Activated naive CD4-positive, alpha-beta T cell (primary cell): ENCODE measurements around the gene GPR83.
"Not testable (repeated sequence)": the region's sequence is repeated elsewhere in the genome, so short reads cannot be mapped to it uniquely, and the experiment has no call there.

Experiments used
- DNase-seq, 4 experiments: peaks; one replicate each; lab custom pipeline; 2025; lab: John Stamatoyannopoulos, UW

Gene GPR83

DNA sequence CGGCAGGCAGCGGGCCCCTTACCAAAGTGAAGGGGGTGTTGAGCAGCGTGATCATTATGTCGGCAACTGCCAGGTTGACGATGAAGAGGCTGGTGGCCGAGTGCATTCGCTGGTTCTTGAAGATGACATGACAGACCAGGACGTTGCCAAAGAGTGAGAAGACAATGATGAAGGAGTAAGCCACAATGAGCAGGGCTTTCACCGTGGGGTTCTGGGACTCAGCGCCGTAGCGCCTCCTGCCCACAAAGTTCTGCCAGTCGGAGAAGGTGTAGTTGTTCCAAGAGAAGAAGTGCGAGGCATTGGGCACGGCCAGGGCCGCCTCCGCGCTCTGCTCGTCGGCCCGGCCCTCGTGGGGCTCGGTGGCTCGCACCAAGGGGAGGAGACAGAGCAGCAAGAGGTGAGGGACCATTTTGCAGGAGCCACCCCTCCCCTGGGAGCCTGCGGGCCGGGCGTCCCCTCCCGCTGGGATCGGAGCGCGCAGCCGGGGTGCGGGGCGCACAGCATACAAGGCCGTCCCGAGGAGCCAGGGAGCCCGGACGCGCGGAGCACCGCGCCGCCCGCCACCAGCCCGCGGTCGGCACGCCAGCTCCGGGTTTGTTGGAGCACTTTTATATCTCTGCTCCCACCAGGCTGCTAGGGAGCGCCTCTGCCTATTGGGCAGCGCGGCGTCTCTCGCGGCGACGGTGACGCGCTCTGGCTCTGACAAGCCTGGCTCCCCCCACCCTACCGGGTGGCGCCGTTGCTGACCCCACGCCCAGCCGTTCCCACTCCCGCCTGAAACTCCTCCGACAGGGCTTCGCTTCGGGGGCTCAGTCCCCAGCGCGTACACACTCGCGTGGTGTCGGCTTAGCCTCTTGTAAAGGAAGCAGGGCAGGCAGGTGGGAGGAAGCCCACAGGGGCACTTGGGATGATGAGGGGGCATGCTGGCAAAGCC is at the start of gene GPR83:
GPR83 (minus strand) TSS at position 581 of the 934 bp plus-strand sequence; CDS start at position 409, 172 bp downstream.
- no peak for DNase-seq

DNA sequence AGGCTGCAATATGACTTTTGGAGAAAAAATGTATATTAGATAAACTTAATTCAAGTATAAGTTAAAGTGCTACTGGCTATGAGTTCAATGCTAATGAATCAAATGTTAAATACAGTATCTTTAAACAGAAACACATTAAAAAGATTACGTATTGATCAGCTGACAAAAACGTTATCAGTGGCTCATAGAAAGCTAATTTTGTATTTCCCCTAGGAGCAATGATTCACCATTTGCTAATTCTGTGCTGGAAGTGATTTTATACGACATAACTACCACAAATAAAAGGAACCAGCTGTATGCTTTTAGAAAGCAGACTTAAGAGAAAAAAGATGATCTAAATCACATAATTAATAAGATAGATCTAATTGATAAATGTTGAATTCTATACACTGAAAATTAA is 48.8 kb upstream of the GPR83 start:
- no peak for DNase-seq

GRCh38 chr11:94449437-94449836 is 48.2 kb upstream of the GPR83 start:
- no peak for DNase-seq

DNA sequence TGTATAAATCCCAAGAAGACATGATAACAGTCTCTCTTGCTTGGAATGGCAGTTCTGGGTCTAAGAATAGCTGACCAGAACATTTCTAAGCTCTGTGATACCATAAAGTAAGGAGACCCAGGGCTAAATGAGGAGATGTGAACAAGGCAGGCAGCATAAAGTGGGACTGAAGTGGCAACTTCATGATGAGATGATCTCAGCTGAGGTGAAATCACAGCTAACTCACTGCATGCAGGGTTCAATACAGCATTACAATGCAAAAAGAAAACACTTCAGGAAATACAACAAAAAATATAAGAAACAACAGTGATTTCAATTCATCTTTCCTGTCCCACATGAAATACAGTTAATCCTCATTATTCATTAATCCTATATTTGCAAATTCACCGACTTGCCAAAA is 47.8 kb upstream of the GPR83 start:
- no peak for DNase-seq

DNA sequence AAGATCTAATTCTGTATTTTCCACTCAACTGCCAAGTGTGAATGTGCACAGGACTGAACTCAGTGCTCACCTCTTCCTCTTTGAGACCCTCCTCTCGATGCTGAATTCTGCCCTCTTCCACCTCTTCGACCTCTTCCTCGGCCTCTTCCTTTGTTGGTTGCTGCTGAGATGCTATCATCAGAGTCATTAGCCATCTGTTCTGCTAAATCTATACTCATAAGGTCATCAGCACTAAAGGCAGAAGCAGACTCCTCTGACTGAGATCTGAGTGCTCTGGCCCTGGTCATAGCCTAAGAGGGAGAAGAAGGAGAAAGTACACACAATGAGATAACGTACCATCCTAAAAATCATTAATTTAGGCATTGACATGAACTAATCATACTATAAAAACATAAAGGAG is 45.9 kb upstream of the GPR83 start:
- no peak for DNase-seq

DNA sequence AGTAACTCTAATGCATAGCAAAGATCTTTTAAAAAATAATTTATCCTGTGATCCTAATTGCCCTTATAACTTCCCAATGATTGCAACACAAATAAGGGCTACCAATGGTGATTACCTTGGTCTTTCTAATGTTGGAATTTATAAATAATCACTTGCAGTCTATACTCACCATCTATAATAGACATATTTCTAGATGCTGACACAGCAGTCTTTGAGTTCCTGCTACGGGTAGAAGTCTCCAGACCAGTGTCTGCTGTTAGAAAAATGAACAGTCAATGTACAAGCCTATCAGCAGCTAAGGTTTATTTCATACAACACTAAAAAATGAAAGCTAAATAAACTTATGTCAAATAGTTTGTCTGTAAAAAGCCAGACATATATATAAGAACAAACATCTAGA is 44.4 kb upstream of the GPR83 start:
- DNase-seq, result no peak

DNA sequence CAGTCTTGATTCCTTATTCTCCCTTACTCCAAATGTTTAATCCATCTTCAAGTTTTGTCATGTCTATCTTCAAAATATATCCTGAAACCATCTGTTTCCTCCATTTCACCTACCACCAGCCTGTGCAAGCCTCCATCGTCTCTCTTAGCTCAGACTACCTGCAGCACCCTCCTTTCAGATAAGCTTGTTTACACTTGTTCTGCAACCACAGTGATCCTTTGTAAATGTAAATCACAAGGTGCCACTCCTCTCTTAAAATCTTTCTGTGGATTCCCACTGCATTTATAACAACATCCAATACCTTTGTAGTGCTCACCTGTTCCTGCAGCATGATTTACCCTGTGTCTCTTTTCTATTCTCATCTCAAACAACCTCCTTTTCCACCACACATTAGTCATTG is 31.8 kb upstream of the GPR83 start:
- no peak for DNase-seq

GRCh38 chr11:94424662-94425061 is 23.4 kb upstream of the GPR83 start:
- DNase-seq, result no peak

DNA sequence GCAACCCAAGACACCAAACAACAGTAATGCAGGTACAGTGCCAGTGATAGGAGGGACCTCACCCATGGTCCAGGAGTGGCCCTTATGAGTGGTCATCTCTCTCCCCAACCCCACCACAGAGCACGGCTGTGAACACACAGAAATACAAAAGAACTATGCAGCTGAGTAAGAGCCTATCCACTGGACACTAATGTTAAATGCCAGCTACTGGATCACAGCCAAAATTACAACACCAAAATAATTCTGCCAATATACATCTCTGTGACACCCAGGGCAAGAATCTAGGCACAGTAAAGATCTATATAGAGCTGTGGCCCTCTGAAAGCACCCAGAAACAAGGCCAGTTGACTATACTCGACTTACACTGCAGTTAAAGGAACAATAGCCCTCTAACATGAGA is 22.8 kb upstream of the GPR83 start:
- no peak for DNase-seq

DNA sequence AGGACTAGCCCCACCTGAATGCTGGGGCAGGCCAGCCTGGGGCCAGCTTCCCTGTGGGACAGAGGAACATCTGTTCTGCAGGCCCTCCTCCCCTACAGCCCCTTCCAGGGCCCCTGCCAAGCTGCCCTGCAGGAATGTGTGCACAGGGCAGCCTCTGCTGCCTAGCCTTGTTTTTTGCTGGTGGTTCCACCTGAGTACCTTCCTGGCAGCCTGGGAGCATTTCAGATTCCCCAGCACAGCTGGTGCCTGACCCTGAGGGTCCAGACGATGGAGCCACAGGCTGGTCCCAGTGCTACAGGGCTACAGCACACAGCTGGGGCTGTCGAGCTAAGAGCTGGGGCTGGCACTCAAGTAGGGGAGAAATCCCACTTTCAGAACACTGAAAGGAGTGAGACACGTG is 22.3 kb upstream of the GPR83 start:
- no peak for DNase-seq

DNA sequence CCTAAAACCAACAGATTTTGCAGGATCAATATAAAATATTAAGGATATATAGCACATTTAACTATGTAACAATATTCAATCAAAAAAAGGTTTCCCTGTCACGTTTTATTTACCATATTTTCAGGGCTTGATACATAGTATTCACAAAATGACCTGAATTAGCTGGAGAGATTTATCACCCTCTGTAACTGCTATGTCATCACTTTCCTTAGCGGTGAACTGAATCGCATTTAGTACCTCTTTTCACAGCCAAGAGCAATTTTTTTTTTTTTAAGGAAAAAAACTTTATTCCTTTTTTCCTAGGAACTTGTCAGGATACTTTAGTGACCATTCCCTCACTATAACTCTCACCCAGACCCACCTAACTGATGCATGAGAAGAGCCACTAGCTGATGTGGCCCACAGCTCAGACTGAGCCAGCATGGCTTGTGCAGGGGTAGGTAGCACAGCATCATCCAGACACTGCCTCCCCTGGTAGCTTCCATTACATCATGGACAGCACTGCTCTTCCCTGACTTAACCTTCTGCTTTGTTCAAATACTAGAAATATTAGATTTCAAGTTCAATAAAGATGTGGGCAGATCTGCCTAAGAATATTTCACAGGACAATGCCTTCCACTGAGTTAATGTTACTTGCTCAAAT is 17.0 kb upstream of the GPR83 start:
- no peak for DNase-seq

GRCh38 chr11:94417386-94417987 is 16.3 kb upstream of the GPR83 start:
- DNase-seq, result no peak

DNA sequence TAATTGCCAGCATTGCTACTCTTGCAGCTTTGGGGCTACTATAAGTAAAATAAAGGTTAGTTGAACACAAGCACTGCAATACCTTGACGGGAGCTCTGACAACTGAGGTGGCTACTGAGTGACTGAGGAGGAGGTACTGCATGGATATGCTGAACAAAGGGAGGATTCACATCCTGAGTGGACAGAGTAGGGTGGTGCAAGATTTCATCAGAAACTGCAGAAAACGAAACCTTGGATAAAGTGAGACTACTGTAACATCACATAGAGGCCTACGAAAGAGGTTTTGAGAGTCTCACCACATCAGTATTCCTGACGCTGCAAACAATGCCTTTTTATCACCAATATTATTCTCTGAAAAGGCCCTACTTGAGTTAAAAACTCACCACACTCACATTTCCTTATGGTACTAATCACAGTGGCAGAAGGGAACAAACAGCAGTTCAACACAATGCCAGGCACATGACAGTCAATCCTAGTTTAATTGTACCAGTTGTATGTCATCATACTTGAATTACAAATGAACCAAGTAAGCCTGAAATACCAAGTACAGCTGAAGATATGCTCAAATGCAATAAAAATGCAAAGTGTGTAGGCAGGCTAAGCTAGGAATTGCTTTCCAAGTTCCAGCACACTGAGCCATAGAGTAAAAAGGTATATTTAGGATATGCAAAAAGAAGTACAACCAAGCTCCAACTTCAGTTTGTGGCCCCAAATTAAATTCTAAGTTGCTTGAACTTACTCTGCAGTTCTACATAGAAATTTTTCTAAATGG is 4.0 kb upstream of the GPR83 start:
- DNase-seq, result no peak

- no peak for DNase-seq
These were observed 1.1 kb upstream of the GPR83 start for GRCh38 chr11:94402355-94402754.

GRCh38 chr11:94401773-94402265 is 600 bp upstream of the GPR83 start:
- DNase-seq, result no peak

DNA sequence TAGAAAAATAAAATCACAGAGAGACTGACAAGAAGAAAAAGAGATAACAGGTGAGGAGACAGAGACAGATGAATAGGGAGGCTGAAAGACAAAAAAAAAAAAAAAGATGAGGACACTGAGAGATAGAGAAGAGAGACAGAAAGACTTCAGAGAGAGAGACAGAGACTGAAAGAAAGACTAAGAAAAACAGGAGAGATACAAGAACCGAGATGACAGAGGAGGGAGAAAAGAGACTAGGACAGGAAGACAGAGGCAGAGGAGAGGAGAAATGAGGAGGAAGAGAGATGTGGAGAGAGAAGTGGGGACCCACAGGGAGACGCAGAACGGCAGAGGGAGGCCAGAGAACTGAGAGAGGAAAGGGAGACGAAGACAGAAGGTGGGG is 771 bp downstream of the GPR83 start:
- no peak for DNase-seq

DNA sequence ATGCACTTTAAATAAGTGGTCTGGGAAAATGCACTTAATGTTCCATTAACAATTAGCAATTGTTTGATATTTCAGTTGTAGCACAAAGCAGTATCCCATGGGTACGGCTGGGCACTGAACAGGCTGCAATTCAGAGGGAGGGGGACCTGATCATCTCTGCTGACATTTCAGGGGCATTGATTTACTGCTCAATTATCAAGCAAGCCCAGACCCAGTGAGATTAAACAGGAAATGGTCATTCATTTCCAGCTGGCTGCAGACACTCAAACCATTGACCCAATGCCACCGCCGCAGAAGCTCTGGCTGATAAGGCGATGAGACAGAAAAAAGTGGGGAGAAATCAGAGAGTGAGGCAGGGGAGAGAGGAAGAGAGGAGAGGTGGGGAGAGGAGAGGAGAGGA is 1.2 kb downstream of the GPR83 start:
- DNase-seq, result no peak

DNA sequence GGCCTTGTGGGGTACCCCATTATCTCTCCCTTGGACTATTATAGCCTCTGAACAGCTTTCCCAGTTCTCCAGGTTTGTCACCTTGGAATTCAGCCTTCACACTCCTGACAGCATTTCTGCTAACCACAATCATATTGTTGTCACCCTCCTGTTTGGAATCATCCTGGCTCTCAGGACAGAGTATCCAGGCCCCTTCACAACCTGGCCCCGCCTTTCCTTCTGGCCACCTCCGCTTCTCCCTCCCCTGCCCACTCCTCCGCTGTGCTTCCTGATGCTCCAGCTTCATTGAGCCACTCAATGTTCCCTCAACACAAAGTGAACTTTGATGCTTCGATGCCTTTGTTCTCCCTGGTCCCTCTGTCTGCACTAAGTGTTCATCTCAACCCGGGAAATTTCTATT is 3.1 kb downstream of the GPR83 start:
- no peak for DNase-seq

- DNase-seq, result no peak
These were observed 4.9 kb downstream of the GPR83 start for GRCh38 chr11:94396282-94396681.

GRCh38 chr11:94391937-94392336 is 9.3 kb downstream of the GPR83 start:
- DNase-seq, result not testable (repeated sequence)

DNA sequence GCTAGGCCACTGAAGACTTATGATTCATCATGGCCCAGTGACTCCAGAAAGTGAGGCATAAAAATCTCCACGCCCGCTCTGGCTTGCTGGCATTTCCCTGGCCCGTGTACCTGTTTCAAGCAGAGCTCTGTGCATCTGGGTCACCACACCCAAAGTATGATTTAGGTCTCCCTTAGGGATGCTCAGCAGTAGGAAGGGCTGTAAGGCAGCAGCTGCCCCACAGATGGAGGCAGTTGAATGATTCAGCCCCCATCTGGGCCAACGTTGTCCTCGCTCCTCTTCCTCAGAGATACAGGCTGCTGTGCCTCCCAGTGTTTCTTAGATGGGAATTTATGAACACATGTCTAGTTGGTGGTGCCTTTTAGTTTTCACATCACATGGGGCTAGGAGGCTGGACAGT is 21.6 kb downstream of the GPR83 start:
- DNase-seq, result no peak

DNA sequence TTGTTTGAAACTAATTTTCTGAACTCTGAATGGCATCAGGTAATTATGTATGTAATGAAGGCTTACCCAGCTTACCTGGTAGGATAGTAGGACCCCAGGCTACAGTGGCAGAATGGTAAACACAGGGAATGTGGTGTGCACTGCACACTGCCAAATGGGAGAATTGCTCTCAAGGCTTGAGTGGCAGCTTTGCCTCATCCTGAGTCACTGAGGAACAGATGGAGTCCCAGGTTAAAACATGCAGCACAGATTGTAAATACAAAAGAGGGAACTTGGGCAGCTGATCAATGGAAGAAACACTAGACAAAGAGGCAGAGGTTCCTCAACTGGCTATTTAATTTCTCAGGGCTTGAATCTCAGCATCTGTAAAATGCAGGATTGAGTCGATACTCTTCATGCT is 24.4 kb downstream of the GPR83 start:
- no peak for DNase-seq
